GM18868 (cell line): ENCODE results near the gene PIP4K2C.

Experiments used
- ATAC-seq: cut with Tn5 transposase; IDR thresholded peaks from one replicate; pipeline ENCODE4 v1.9.1; 2021; ENCODE audit warnings: mild to moderate bottlenecking, moderate library complexity; ENCODE audit not compliant: unreplicated experiment

The PIP4K2C gene

DNA sequence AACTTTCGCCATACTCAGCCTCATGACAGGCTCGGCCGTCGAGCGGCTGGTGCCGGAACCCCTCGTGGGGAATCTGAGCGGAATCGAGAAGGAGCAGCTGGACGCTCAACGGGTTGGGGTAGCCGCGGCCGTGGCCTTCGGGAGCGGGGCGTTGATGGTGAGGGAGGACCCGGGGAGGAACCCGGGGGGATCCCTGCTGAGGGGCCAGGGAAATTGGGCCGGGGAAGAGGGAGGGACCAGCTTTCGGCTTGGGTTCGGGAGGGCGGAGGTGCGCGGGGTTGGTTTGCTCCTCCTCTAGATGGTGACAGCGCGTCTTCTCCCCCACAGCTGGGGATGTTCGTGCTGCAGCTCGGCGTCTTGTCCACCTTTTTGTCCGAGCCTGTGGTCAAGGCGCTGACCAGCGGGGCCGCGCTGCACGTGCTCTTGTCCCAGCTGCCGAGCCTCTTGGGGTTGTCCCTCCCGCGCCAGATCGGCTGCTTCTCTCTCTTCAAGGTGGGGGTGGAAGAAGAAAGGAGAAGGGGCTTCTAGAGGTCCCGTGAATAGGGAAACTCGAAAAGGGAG lies 30.0 kb downstream of the PIP4K2C start:
- no peak for ATAC-seq

DNA sequence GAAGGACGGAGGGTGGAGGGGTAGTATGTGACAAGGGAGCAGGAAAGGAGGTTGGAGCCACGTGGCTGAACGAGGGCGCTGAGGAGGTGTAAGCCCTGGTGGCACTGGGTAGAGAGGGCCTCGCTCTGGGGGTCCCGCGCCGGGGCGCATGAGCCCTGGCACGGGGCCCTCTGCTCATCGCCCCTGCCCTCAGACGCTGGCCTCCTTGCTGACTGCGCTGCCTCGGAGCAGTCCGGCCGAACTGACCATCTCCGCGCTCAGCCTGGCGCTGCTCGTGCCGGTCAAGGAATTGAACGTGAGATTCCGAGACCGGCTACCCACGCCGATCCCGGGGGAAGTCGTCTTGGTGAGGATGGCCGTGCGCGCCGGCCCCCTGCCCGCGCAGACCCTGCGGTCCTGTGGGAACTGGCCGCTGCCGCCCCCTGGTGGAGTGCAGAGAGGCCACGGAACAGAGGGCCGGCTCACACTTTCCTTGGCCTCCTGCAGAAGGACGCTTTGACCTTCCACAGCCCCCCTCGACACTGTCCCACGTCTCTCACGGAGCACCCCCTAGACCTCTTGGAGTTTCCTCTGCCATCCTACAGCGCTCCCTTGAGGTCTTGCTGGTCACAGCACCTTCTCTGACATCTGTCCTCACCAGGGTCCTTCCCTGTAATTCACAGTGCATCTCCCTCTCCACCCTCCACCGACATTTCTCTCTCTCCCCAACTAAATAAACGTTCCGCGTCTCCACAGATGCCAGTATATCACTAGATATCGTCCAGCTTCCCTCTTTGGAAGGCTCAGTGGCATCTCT lies 30.7 kb downstream of the PIP4K2C start:
- no peak for ATAC-seq

DNA sequence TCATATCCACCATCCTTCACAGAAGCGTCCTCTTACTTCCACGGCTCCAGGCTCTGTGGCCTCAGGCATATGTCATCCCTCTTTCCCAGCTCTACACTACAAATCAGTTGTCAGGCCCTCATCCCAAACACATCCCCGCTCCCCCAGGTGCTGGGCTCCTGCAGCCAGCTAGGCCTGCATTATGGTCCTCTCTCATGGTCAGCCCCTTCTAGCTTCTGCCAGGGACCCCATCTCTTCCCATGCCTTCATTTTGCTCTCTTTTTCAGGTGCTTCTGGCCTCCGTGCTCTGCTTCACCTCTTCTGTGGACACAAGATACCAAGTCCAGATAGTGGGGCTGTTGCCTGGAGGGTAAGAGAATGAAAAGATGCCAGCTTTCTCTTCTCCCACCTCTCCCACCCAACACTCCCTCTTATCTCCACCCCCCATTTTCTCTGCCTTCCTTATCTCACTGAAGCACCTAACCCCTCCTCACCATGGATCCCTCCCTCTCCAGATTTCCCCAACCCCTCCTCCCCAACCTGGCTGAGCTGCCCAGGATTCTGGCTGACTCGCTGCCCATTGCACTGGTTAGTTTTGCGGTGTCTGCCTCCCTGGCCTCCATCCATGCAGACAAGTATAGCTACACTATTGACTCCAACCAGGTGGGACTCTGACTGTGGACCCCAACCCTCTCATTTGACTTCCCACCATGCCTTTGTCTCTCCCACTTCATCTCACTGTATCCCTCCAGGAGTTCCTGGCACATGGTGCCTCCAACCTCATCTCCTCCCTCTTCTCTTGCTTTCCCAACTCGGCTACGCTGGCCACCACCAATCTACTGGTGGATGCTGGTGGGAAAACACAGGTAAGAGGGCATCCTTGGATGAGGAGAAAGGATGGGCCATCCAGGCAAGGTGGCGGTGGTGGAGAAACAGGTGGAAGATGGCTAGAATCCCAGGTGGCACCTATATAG lies 31.6 kb downstream of the PIP4K2C start:
- ATAC-seq: no peak

DNA sequence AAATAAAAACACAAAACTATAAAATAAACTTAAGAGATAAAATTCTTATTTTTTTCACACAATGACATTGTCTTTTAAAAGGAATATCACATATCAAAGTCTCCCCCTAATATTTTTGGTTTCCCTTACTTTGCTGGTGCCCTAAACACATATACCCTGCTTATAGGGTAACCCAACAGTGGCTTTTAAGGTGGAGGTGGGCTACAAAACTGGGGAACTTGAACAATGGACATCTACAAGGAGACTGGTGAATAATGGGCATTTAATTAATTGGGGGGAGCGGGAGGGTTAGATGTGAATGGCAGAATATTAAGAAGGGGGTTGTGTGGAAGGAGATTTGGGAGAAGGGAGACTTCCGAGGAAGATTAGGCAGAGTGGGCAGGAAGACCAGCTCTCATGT lies 32.4 kb downstream of the PIP4K2C start:
- no peak for ATAC-seq

DNA sequence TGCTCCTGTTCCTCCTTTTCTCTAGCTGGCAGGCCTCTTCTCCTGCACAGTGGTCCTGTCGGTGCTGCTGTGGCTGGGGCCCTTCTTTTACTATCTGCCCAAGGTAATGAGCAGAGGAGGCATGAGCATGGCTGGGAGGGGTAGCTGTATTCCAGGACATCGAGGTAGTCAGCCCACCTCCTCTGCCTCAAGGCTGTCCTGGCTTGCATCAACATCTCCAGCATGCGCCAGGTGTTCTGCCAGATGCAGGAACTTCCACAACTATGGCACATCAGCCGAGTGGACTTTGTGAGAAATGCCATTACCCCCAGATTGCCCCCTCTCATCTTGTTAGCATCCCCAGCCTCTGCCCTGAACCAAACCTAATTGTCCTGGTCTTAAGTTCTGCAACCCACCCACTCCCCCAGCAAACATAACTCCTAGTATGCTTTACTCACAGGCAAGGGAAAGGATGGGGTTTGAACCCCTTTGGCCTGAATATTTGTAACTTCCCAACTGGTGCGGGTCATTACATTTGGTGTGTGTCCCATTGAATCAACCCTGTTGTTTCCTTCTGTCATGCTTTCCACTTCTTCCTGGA lies 32.9 kb downstream of the PIP4K2C start:
- ATAC-seq: no peak

DNA sequence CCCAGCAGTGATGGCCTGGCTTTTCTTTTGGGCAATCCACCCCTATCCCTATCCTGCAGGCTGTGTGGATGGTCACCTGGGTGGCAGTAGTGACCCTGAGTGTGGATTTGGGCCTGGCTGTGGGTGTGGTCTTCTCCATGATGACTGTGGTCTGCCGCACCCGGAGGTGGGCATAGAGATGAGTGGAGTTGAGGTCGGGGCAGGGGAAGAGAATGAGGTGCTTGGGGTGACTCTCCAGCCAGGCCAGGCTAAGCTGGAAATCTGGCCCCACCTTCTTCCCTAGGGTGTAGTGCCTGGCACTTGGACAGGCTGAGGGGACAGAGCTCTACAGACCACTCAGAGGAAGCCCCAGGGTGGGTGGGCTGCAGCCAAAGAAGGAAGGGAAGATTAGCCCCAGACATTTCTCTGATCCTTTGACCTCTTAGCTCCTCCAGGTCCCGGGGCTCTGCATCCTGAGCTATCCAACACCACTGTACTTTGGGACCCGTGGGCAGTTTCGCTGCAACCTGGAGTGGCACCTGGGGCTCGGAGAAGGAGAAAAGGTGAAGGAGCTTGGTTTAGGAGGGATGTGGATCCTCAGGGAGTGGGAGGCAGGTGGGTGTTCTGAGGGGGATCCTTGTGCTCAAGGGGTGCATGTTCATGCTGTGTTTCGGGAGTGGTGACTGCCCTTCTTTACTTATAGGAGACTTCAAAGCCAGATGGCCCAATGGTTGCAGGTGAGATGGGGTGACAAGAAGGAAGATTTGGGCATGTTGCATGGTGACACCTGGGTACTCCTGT lies 33.6 kb downstream of the PIP4K2C start:
- ATAC-seq: no peak

DNA sequence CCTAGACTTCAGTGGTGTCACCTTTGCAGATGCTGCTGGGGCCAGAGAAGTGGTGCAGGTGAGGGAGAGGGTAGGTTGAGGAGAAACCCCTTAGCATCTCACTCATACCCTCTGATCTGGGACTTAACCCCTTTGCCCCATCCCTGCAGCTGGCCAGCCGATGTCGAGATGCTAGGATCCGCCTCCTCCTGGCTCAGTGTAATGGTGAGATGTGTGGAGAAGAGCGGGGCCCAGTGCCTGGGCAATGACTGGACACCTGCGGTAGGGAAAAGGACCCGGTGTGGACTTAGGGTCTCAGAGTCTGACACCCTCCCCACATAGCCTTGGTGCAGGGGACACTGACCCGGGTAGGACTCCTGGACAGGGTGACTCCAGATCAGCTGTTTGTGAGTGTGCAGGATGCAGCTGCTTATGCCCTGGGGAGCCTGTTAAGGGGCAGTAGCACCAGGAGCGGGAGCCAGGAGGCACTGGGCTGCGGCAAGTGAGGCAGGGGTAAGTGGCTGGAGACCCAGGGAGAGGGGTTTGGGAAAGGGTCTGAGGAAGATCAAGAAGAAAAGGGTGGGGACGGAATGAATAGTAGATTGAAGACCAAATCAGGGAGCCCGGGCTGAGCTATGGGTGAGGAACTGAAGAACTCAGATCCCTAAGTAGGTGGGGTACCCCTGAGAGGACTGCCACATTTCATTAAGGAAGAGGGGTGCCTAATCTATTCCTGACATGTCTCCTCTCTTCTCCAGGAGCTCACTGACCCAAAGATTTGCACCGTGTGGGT lies 34.5 kb downstream of the PIP4K2C start:
- ATAC-seq: no peak

DNA sequence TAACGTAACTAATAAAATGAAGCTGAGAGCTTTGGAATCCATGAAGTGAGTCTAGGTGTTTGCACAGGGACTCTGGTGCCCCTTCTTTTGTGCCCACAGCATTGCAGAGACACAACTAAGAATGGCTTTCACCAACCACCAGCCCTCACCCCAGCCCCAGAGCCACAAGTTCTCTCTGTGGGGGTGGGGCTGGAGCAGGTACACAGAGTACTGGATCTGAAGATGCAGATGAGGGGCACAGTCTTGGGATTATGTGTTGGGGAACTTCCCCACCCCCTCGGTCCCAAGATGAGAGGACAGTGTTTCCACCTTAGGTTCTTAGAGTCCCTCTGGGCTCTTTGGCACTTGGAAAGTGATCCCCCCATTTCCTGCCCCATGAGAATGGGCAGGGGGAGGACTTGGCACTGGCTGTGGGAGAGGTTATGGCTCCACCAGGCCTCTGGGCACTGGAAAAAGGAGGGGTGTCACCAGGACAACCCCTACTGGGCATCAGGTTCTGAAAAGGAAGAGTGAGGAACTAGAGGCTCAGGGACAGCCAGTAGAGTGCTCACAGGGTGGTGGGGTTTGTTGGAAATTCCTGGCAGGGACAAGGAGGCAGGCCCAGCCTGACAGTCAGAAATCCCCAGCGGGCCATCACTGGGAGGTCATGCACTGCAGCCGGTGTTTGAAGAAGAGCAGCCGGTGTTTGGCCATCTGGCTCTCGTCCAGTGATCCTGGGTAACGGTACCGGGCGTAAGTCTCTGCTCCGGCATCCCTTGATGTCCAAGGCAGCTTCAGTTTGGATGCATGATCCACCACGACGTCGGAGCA lies 35.3 kb downstream of the PIP4K2C start:
- no peak for ATAC-seq

DNA sequence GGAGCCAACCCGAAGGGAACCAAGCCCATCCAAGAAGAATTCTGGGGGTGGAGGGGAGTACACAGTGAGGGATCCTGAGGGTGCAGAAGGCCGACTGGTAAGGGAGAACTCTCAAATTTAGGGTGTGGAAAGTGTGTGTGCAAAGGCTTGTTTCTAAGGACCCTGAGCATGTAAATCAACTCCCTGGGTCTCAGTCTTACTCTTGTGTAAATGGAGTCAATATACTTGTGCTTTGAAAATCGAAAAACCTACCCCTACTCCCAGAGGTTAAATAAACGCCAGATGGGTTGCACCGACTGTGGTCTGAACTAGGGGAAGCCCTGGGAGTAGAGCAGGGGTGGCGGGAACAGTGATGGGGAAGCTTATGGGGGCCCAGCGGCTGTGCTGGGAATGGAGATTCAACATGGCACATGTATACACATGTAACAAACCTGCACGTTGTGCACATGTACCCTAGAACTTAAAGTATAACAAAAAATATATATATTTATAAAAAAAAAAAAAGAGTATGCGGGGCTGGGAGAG lies 36.0 kb downstream of the PIP4K2C start:
- ATAC-seq: no peak

DNA sequence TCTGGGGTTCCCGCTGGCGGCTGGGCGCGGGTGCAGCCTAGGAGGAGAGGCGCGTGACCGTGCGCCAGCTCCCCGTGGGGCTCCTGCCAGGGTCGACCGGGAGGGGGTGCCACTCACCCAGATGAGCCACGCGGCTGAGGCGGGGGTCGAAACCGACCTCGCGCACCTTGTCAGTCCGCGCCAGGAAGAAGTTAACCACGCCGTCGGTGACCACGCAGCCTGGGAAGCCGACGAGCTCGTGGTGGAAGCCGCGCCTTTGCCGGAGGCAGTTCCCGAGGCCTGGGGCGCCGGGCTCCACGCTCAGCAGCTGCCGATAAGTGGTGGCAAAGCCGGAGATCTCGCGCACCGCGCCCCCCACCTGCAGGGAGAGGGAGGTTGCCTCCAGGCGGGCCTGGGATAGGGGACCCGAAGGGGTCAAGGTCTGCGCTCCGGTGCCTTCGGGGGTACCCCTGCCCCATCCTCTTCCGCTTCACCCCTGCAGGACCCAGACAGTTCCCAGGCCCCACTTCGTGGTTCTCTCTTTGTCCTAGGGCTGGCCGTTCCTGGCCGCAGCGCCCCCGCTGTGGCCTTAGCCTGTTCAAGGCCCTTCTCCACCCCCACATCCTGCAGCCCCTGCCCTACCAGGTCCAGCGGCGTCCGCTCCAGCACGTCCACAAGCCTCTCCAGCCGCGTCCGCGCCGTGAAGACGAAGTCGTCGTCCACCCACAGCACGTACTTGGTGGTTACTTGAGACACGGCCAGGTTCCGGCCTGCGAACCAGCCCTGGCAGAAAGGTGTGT lies 36.7 kb downstream of the PIP4K2C start:
- no peak for ATAC-seq

DNA sequence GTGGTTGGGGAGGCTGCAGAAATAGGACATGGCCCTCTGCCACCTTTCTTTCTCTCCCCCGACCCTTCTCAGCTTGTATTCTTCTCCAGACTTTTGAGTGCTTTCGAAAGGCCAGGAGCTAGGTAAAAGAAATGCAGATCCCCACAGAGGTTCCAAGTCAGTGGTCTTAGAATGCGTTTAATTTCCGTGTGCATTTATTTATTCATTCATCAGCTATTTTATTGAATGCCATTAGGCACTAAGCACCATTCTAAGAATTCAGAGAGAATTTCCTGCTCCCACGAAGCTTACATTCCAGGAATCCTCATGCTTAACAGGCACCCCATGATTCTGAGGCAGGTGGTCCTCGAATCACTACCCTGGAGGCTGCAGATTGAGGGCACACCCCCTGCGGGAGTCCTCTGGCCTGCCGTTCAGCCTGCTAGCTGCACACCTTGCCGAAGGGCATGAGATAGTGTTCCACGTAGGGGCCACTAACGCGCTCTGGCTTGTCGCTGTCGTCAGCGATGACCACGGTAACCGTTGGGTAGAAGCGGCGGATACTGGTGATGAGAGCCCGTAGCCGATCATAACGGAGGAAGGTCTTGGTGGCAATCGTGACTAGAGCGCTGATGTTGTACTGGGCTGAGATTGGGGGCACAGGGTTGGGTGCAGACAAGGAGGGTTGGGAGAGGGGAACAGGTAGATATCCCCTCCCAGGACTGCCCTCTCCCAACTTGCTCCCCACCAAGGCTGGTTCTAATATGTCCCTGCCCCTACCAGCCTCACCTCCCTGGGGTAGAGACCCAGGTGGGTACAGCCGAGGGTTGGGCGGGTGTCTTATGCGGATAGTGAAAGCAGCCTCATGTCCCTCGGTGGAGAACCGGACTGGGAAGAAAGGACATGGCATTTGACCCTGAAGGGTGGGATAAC lies 37.5 kb downstream of the PIP4K2C start:
- ATAC-seq: no peak

DNA sequence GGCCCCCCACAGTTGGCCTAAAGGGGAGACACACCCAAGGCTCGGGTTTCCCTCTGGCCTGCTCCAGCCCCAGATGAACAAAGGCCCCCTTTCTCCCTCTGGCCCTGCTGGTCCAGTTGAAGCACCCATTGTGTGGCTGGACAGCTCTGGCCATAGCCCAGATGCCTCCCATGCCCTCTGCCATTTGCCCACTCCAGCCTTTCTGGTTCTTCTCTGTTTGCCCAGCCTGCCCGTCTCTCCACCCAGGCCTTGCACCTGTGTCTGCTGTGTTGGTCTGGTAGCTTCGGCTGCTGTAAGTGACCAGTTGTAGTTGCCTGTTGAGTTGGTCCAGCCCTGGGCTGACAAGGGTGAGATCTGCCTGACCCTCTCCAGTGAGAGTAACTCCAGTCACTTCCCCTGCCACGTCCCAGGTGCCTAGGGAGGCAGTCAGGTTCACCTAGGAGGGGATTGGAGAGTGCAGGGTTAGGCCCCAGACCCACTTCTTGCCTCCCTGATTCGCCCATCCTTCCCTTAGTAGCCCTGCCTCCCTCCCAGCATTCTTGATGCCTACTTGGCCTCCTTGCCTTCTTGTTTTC lies 39.0 kb downstream of the PIP4K2C start:
- ATAC-seq: no peak

DNA sequence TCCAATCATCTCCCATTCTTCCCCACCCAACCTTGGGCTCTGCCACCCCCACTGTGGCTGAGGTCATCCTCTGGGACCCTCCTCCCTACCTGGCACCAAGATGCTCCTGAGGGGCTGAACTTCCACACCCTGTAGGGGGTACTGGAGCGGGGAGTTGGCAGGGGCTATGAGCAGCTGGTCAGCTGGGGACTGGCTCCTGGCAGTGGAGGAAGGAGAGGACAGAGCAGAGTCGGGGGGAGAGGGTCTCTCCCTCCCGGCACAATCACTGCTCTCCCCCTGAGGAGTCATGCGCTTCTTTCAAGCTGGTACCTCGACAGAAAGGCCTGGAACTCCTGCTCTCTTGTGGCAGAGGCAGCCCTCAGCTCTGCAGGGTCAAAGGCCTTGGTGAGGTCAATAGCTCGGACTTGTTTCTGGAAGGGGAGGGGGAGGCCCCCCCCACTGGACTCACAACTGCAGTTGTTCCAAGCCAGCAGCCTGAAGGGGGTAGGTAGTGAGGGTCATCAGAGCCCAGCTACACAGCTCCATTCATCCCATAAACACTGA lies 40.0 kb downstream of the PIP4K2C start:
- ATAC-seq: no peak

DNA sequence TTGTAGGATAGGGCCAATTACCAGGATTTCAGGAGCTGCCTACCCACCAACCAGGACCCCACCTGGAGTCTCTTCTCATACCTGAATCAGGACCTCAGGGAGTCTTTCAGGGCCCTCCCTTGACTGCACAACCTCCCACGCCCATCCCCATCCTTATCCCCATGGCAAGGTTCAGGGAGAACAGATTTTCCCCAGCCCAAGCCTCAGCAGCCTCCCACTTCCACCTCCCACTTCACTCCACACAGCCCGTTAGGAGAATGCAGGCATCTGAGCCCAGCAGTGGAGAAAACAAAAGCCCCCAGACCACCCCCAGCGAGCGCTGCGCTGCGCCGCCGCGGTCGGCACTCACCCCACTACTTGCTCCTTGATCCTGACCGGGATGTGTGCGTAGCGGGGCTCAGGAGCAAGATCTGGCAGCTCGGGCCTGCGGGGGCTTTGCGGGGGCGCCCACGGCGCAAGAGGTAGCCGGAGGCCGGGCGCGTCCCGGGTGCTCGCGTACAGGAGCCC lies 40.6 kb downstream of the PIP4K2C start:
- ATAC-seq: no peak

DNA sequence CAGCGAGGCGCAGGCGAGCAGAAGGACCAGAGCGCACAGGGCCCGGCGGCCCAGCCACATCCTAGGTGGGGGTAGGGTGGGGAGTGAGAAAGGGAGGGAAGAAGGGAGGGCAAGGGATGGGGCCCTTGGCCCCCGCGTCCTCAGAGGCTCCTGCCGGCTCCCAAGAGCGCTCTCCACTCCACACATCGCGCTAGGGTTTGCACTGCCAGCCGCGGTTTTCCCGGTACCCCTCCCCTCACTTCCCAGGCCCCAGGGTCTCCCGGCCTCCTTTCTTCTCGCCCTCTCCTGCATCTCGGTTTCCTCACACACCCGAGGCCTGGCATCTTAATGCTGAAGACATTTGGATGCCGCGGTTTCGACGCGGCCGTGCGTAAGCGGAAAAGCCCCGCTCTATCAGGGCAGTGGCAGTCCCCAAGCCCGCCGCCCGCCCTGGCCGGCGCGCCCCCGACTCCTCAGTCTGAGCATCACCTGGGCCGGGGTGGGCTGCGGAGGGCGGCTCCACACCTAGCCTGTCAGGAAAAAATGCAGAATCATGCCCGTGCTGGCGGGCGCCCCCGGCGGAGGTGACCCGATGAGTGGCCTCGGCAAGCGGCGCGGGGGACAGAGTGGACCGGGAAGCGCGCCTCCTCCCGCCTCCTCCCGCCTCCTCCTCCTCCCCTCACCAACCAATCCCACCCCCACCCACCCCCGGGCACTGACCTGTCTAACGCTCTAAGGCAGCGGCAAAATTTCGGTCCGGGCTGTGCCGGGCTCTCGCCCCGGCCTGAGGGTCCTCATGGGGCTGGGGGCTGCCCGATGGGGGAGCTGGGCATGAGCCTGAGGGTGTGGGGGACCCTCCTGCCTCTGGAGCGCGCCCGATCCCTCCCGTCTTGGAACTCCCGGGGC lies 41.3 kb downstream of the PIP4K2C start:
- ATAC-seq: no peak
